GM12875 (cell line): ENCODE results near the gene C6orf52.
"Not testable (repeated sequence)": the region's sequence is repeated elsewhere in the genome, so short reads cannot be mapped to it uniquely, and the experiment has no call there.

ENCODE experiments used
- H3K4me3 ChIP-seq: one replicate; pipeline ENCODE4 v1.5.1; 2011; ENCODE audit warnings: low read depth, low read length, control low read depth
- CTCF ChIP-seq: IDR thresholded peaks from 2 replicates; pipeline ENCODE4 v1.5.1; 2011; ENCODE audit warnings: low read depth, mild to moderate bottlenecking, control low read depth, inconsistent platforms, low read length, moderate library complexity, borderline replicate concordance; ENCODE audit not compliant: insufficient read depth

The C6orf52 gene

GRCh38 chr6:10685092-10685915 lies 9.1 kb downstream of the C6orf52 start:
- H3K4me3 ChIP-seq, result no peak overlapping the region
- no peak for TF ChIP-seq CTCF

- no peak for TF ChIP-seq CTCF
- no peak overlapping the region for H3K4me3 ChIP-seq
These were observed 9.8 kb downstream of the C6orf52 start for GRCh38 chr6:10684618-10685017.

GRCh38 chr6:10682355-10682988 lies 11.9 kb downstream of the C6orf52 start:
- TF ChIP-seq CTCF, result no peak

GRCh38 chr6:10681795-10682194 lies 12.6 kb downstream of the C6orf52 start:
- TF ChIP-seq CTCF, result no peak
- H3K4me3 ChIP-seq, result no peak overlapping the region

More at GRCh38 chr6:10682355-10682988, 11.9 kb downstream of the C6orf52 start:
- no peak overlapping the region for H3K4me3 ChIP-seq

GRCh38 chr6:10678456-10678855 lies 16.0 kb downstream of the C6orf52 start:
- TF ChIP-seq CTCF, result no peak
- H3K4me3 ChIP-seq, result no peak overlapping the region

GRCh38 chr6:10676403-10676802 lies 18.0 kb downstream of the C6orf52 start:
- no peak for TF ChIP-seq CTCF
- no peak overlapping the region for H3K4me3 ChIP-seq

GRCh38 chr6:10668126-10668917 lies 26.1 kb downstream of the C6orf52 start:
- TF ChIP-seq CTCF, result no peak
- no peak overlapping the region for H3K4me3 ChIP-seq

- not testable (repeated sequence) for H3K4me3 ChIP-seq
These were observed 28.8 kb downstream of the C6orf52 start for GRCh38 chr6:10665595-10665994.
